Testis (tissue), 2 donors: ENCODE results near the gene CEP131.

ENCODE experiments used
- CTCF ChIP-seq, 3 experiments: fragments of 450-650 bp in 2 of 3; fragments of 200-600 bp in 1 of 3; sonication (generic) in 1 of 3; IDR thresholded peaks; one replicate each; pipeline ENCODE4 v1.5.1; 2016 to 2019; ENCODE audit warnings: antibody characterized with exemption in 3 of 3, mild to moderate bottlenecking in 2 of 3, moderate library complexity in 1 of 3
- POLR2A ChIP-seq: fragments of 450-650 bp; IDR thresholded peaks from one replicate; pipeline ENCODE4 v1.6.1; 2017; ENCODE audit warnings: antibody characterized with exemption, mild to moderate bottlenecking, moderate library complexity

GRCh38 chr17:81251709-81252301 lies 29.0 kb upstream of the CEP131 start:
- TF ChIP-seq CTCF (IDR thresholded peaks at IDR 0.05), result no peak
- no peak for TF ChIP-seq POLR2A
